Caco-2 (cell line): ENCODE results near the gene SPATA1. TPM values are rescaled to one million over a fixed set of nuclear protein-coding genes. Genes with fewer than 3 reads are reported as not detected.
A peak's percentile ranks its signal among the peaks of the same experiment; 100 is the strongest.

Experiments
- BruUV-seq: library from RNA; stranded (reverse); fragments of 400-500 nt; replicated peaks from 2 replicates; lab custom pipeline; 2021; lab: Mats Ljungman, UMichigan
- CTCF ChIA-PET: fragments of 300-600 bp; sonication (Branson Sonifier 250); formaldehyde crosslinking; loops from one replicate; lab custom pipeline; 2022; ENCODE audit warnings: antibody characterized with exemption; lab: Charles Lee
- POLR2A ChIA-PET: fragments of 300-600 bp; sonication (Branson Sonifier 250); formaldehyde crosslinking; loops from one replicate; lab custom pipeline; 2022; ENCODE audit warnings: antibody characterized with exemption; lab: Charles Lee
- DNase-seq, 2 experiments: peaks; one replicate each; pipeline versions ENCODE4 v3.0.0 to v3.0.0-alpha.2; 2020 to 2022
- H3K27me3 ChIP-seq: replicated peaks from 2 replicates; pipeline ENCODE4 v1.6.0; 2011; ENCODE audit warnings: low read length; ENCODE audit not compliant: control insufficient read depth, insufficient read depth
- H3K36me3 ChIP-seq: 2 replicates; pipeline ENCODE4 v1.5.1; 2011; ENCODE audit warnings: low read length; ENCODE audit not compliant: control insufficient read depth, insufficient read depth
- H3K4me1 ChIP-seq: fragments of 250-450 bp; sonication (Bioruptor Pico); 2 replicates; pipeline ENCODE4 v1.5.1; 2020; ENCODE audit warnings: mild to moderate bottlenecking
- H3K4me3 ChIP-seq: 2 replicates; pipeline ENCODE4 v1.5.1; 2011; ENCODE audit warnings: low read depth, mild to moderate bottlenecking, control low read depth, low read length
- H3K9me3 ChIP-seq: fragments of 250-450 bp; sonication (Bioruptor Pico); 2 replicates; pipeline ENCODE4 v1.5.1; 2020; ENCODE audit warnings: mild to moderate bottlenecking, moderate library complexity
- H3K27ac Mint-ChIP-seq: one replicate; pipeline ENCODE4 v1.8.0; 2022; ENCODE audit warnings: mixed read lengths; ENCODE audit not compliant: unreplicated experiment
- H3K27me3 Mint-ChIP-seq: one replicate; pipeline ENCODE4 v1.8.0; 2022; ENCODE audit warnings: mixed read lengths; ENCODE audit not compliant: insufficient read depth, unreplicated experiment
- H3K36me3 Mint-ChIP-seq: one replicate; pipeline ENCODE4 v1.8.0; 2022; ENCODE audit warnings: mild to moderate bottlenecking, mixed read lengths; ENCODE audit not compliant: insufficient read depth, unreplicated experiment
- H3K4me1 Mint-ChIP-seq: one replicate; pipeline ENCODE4 v1.8.0; 2022; ENCODE audit warnings: low read depth, mixed read lengths; ENCODE audit not compliant: unreplicated experiment
- H3K4me3 Mint-ChIP-seq: one replicate; pipeline ENCODE4 v1.8.0; 2022; ENCODE audit warnings: mild to moderate bottlenecking, moderate library complexity, mixed read lengths; ENCODE audit not compliant: unreplicated experiment
- H3K9me3 Mint-ChIP-seq: one replicate; pipeline ENCODE4 v1.8.0; 2022; ENCODE audit warnings: mixed read lengths; ENCODE audit not compliant: unreplicated experiment
- CTCF ChIP-seq, 2 experiments: fragments of 200-600 bp in 1 of 2; IDR thresholded peaks; 1 replicate in 1 of 2; 2 replicates in 1 of 2; pipeline versions ENCODE4 v1.5.1 to v1.8.0; 2011 to 2022; ENCODE audit warnings: antibody characterized with exemption in 1 of 2, control low read depth in 1 of 2, inconsistent platforms in 1 of 2, low read depth in 1 of 2, low read length in 1 of 2, mild to moderate bottlenecking in 1 of 2, moderate library complexity in 1 of 2; ENCODE audit not compliant: insufficient read depth in 1 of 2, severe bottlenecking in 1 of 2, unreplicated experiment in 1 of 2
- intact Hi-C: fragments of 100-400 bp; cut with micrococcal nuclease; formaldehyde crosslinking; loops from one replicate; pipeline ENCODE4 v1.10.0; 2022; ENCODE audit not compliant: unreplicated experiment
- total RNA-seq: library from RNA; stranded (reverse); gene quantifications from 2 replicates; pipeline ENCODE4 v1.2.3, GENCODE V29; 2022

The SPATA1 gene
- total RNA-seq, 1 experiment from 2014 or later: 0.57 TPM

- H3K4me3 ChIP-seq: no peak overlapping the region
- ChIA-PET POLR2A (no interaction called here), CTCF (no interaction called here)
- H3K9me3 Mint-ChIP-seq: no peaks in the 10 kb centered on the region
- H3K4me1 ChIP-seq: no peaks in the 10 kb centered on the region
- H3K4me1 Mint-ChIP-seq: no peaks in the 10 kb centered on the region
- no peaks in the 10 kb centered on the region for H3K9me3 ChIP-seq
- H3K4me3 Mint-ChIP-seq: no peak overlapping the region
- no peak for DNase-seq
- intact Hi-C loops: no loop called here
- peaks cover 35% of the 10 kb centered on the region for H3K36me3 Mint-ChIP-seq
- no TSS peak for BruUV-seq
- H3K27me3 Mint-ChIP-seq: no peaks in the 10 kb centered on the region
- H3K36me3 ChIP-seq: no peaks in the 10 kb centered on the region
- H3K27ac Mint-ChIP-seq: no peak overlapping the region
- H3K27me3 ChIP-seq: no peaks in the 10 kb centered on the region
- TF ChIP-seq CTCF (IDR thresholded peaks at IDR 0.05; ENCODE audit: insufficient read depth in 1 of 2, low read depth in 1 of 2, low read length in 1 of 2, severe bottlenecking in 1 of 2, unreplicated experiment in 1 of 2): no peak
Measured at GRCh38 chr1:84496498-84496897, 9.7 kb upstream of the SPATA1 start.

GRCh38 chr1:84497631-84498275 is 8.4 kb upstream of the SPATA1 start:
- BruUV-seq: TSS peak; percentile 15
- H3K4me1 ChIP-seq: no peaks in the 10 kb centered on the region
- H3K9me3 Mint-ChIP-seq: no peaks in the 10 kb centered on the region
- ChIA-PET POLR2A (no interaction called here), CTCF (no interaction called here)
- peaks cover 36% of the 10 kb centered on the region for H3K36me3 Mint-ChIP-seq
- intact Hi-C loops: no loop called here
- no peak overlapping the region for H3K27ac Mint-ChIP-seq
- no peaks in the 10 kb centered on the region for H3K9me3 ChIP-seq
- no peaks in the 10 kb centered on the region for H3K27me3 ChIP-seq
- H3K4me3 Mint-ChIP-seq: no peak overlapping the region
- no peak for DNase-seq
- no peak for TF ChIP-seq CTCF (IDR thresholded peaks at IDR 0.05; ENCODE audit: insufficient read depth in 1 of 2, low read depth in 1 of 2, low read length in 1 of 2, severe bottlenecking in 1 of 2, unreplicated experiment in 1 of 2)
- no peak overlapping the region for H3K4me3 ChIP-seq
- no peaks in the 10 kb centered on the region for H3K27me3 Mint-ChIP-seq
- H3K36me3 ChIP-seq: no peaks in the 10 kb centered on the region
- no peaks in the 10 kb centered on the region for H3K4me1 Mint-ChIP-seq

DNA sequence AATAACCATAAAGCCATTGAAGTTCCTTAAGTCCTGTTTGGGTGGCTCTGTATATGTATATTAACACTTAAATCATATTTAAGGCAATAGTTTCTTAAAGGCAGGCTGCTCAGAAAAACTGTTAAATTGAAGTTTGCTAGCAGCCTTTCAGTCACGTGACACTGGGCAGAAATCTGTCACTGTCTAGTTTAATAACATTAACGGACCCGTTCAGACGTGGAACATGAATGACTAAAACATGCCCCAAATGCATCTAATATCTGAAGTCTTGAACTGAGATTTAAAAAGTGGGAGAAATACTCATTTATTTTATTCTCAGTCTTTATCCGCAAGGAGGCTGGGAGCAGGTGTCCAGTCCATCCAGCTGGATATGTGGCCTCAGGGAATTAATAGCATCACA is 3.3 kb upstream of the SPATA1 start:
- peaks cover 28% of the 10 kb centered on the region for H3K36me3 Mint-ChIP-seq
- no peak overlapping the region for H3K4me3 Mint-ChIP-seq
- DNase-seq: no peak
- BruUV-seq: no TSS peak
- TF ChIP-seq CTCF (IDR thresholded peaks at IDR 0.05; ENCODE audit: insufficient read depth in 1 of 2, low read depth in 1 of 2, low read length in 1 of 2, severe bottlenecking in 1 of 2, unreplicated experiment in 1 of 2): no peak
- no peaks in the 10 kb centered on the region for H3K4me1 Mint-ChIP-seq
- Histone ChIP-seq H3K4me1 (peaks cover 7% of the 10 kb centered on the region; the same call in 1 of the 2 replicates), H3K36me3 (no peaks in the 10 kb centered on the region), H3K9me3 (no peaks in the 10 kb centered on the region), H3K27me3 (no peaks in the 10 kb centered on the region), H3K4me3 (no peak overlapping the region)
- intact Hi-C loops: loop anchor here (10.0 kb wide), 1 partner anchor 122 kb away; no protein-coding TSS in a partner anchor
- no peaks in the 10 kb centered on the region for H3K27me3 Mint-ChIP-seq
- CTCF ChIA-PET: interaction anchor here (0.7 kb wide), 1 partner anchor 74 kb away, joined by 4 read pairs; no protein-coding TSS in a partner anchor
- no peak overlapping the region for H3K27ac Mint-ChIP-seq
- POLR2A ChIA-PET: interaction anchor here (0.6 kb wide), 1 partner anchor 103 kb away, joined by 4 read pairs; no protein-coding TSS in a partner anchor
- H3K9me3 Mint-ChIP-seq: no peaks in the 10 kb centered on the region
